ENCODE measurements around the gene MATR3.

DNA sequence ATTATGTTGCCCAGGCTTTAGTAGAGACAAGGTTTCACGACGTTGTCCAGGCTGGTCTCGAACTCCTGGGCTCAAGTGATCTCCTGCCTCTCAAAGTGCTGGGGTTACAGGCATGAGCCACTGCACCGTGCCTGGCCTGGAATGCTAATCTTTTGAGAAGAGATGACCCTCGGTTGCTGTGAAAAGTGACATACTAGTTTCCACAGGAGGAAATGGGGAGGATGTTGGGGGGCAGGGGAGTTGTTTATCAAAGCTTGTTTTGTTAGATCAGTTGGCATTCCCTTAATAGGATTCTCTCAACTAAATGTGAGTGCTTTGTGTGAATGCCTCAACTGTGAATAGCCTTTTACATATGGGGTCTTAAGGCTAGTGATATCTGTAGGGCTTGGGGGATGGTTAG lies 16.4 kb upstream of the MATR3 start:
- TF ChIP-seq, protein P1, sequence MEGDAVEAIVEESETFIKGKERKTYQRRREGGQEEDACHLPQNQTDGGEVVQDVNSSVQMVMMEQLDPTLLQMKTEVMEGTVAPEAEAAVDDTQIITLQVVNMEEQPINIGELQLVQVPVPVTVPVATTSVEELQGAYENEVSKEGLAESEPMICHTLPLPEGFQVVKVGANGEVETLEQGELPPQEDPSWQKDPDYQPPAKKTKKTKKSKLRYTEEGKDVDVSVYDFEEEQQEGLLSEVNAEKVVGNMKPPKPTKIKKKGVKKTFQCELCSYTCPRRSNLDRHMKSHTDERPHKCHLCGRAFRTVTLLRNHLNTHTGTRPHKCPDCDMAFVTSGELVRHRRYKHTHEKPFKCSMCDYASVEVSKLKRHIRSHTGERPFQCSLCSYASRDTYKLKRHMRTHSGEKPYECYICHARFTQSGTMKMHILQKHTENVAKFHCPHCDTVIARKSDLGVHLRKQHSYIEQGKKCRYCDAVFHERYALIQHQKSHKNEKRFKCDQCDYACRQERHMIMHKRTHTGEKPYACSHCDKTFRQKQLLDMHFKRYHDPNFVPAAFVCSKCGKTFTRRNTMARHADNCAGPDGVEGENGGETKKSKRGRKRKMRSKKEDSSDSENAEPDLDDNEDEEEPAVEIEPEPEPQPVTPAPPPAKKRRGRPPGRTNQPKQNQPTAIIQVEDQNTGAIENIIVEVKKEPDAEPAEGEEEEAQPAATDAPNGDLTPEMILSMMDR (conservative IDR thresholded peaks at IDR 0.05; ENCODE audit: low read depth, low read length) = no peak
- TF ChIP-seq EZH2phosphoT487 (IDR thresholded peaks at IDR 0.05; ENCODE audit: borderline replicate concordance, low read length) = no peak
- no peak for TF ChIP-seq EZH2 (IDR thresholded peaks at IDR 0.05; ENCODE audit: low read length, unreplicated experiment)

Data from PC-3 (cell line).